Measurements from ENCODE around the gene SRRM2.

- TF ChIP-seq TAF1 (IDR thresholded peaks at IDR 0.05; ENCODE audit: borderline replicate concordance, low read depth, low read length) (no peak), POLR2A (IDR thresholded peaks at IDR 0.05; ENCODE audit: low read depth, low read length) (no peak)
These were observed 14.8 kb downstream of the SRRM2 start for GRCh38 chr16:2767140-2767731.

Data from GM12892 (cell line).